ENCODE measurements around the gene SLC1A4. TPM values are rescaled to one million over a fixed set of nuclear protein-coding genes. Genes with fewer than 3 reads are reported as not detected.
A peak's percentile ranks its signal among the peaks of the same experiment; 100 is the strongest.
"Not testable (repeated sequence)": the region's sequence is repeated elsewhere in the genome, so short reads cannot be mapped to it uniquely, and the experiment has no call there.

The SLC1A4 gene
- total RNA-seq, 2 donors from 2014 or later, result 21.2 to 33.2 TPM

DNA sequence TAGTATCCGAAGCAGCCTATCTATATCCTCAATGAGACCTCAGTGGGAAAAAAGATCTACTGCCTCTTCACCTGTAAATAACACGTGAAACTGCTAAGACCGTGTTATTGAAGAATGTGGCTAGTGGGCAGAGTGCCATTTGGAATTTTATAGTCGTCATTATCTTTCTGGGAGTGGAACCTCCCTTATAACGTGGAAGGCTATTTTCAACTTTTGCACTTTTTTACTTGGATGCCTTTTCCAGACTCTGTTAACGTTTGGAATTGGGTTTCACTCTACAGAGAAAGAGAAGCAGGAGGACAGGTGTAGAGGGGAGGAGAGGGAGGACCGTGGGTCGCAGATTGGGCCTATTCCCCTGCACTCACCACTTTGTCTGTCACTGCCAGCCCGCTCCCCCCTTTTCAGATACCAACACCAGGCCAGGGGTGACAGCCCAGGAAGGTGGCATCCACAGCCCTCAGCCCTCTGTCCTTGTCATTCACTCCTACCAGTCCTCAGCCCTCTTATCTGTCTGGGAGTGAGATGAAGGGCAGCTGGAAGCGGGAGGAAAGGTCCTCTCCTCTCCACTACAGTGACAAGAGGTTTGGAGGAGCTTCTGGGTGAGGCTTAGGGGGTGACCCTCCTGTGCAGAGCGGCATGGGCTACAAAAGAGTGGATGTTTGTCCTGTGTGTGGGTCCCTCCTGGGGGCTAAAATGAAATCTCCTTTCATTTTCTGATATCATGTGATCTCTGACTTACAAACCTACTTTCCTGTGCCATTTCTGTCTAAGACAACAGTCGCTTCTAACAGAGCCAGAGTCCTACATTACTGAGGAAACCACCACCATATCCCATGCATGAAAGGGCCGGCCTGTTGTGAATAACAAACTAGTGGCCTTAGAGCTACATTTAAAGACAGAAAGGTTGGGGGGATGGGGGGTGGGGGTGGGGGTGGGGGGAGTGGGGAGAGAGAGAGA is 43.1 kb downstream of the SLC1A4 start:
- no peak for DNase-seq (ENCODE audit: low spot score)
- H3K9me3 ChIP-seq, result no peaks in the 10 kb centered on the region
- H3K27me3 ChIP-seq (replicated peaks; ENCODE audit: insufficient read depth), result no peaks in the 10 kb centered on the region
- peak overlapping the region in 1 of 2 donors; percentile 8 for H3K27ac ChIP-seq
- peak overlapping the region in 1 of 2 donors; percentile 4 for H3K4me3 ChIP-seq
- intact Hi-C loops (cut with DNase I), result no loop called here
- TF ChIP-seq POLR2A (IDR thresholded peaks at IDR 0.05) (no peak), POLR2AphosphoS5 (IDR thresholded peaks at IDR 0.05) (no peak), CTCF (IDR thresholded peaks at IDR 0.05) (no peak)
- peaks cover 5% of the 10 kb centered on the region for H3K4me1 ChIP-seq (replicated peaks)
- WGBS, result 38% methylated on average over 13 of the region's 13 CpGs
- no peaks in the 10 kb centered on the region for H3K36me3 ChIP-seq

DNA sequence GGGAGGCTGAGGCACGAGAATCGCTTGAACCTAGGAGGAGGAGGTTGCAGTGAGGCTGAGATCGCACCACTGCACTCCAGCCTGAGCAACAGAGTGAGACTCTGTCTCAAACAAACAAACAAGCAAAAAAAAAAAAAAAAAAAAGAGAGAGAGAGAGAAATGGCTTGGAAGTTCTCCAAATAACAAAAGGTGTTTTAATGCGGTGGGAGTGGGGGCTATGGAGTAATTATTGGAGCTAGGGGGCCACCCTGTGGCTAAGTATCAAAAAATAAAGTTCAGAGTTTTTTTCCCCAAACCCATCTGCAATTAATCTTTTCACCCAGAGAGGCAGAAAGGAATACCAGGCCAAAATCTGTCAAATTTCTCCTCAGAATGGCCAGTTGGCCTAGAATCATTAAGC is 44.0 kb downstream of the SLC1A4 start:
- Histone ChIP-seq H3K4me3 (no peak overlapping the region), H3K9me3 (no peaks in the 10 kb centered on the region), H3K4me1 (replicated peaks) (peaks cover 5% of the 10 kb centered on the region), H3K36me3 (no peaks in the 10 kb centered on the region), H3K27ac (no peak overlapping the region), H3K27me3 (replicated peaks; ENCODE audit: insufficient read depth) (no peaks in the 10 kb centered on the region)
- TF ChIP-seq CTCF (IDR thresholded peaks at IDR 0.05) (no peak), POLR2AphosphoS5 (IDR thresholded peaks at IDR 0.05) (no peak), POLR2A (IDR thresholded peaks at IDR 0.05) (no peak)
- no peak for DNase-seq (ENCODE audit: low spot score)
- intact Hi-C loops (cut with DNase I), result no loop called here
- 86% methylated on average over 4 of the region's 4 CpGs for WGBS

DNA sequence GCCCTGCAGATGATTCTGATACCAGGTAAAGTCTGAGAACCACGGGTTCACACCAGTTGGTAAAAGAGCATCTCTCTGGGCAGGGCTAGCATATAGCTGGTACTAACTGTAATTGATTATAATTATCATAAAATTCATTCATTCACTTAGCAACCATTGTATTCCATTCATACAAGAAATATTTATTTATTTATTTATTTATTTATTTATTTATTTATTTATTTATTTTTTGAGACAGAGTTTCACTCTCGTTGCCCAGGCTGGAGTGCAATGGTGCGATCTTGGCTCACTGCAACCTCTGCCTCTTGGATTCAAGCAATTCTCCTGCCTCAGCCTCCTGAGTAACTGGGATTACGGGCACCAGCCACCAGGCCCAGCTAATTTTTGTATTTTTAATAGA is 44.5 kb downstream of the SLC1A4 start:
- H3K4me1 ChIP-seq (replicated peaks); H3K36me3 ChIP-seq; intact Hi-C loops (cut with DNase I); H3K27me3 ChIP-seq (replicated peaks; ENCODE audit: insufficient read depth); H3K4me3 ChIP-seq; H3K27ac ChIP-seq; H3K9me3 ChIP-seq; DNase-seq (ENCODE audit: low spot score): not testable (repeated sequence)
- WGBS, result 95% methylated on average over 4 of the region's 4 CpGs

DNA sequence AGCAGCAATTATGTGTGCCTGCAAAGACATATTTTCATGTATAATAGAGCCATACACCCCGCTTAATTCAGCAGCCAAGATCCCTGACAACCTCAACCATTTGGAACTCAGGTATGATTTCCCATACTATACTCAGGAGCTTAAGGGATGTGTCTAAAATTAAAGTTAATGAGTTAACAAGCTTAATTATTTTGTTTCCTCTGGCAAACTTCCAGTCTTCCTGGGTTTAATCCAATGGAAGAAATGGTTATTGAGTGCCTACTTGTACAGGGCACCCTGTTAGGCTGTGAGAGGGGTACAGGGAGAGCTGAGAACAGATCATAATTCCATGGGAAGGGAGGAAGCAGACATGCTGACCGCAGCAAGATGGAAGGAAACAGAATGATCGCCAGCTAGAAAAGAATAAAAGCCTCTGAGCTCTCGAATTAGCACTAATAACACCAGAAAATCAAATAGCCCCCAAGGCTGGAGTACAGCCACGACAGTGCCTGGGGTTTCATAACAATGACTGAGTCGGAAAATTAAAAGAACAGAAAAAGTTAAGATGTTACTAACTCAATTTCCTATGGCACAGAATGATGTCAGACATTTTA is 46.2 kb downstream of the SLC1A4 start:
- WGBS, result 81% methylated on average over 6 of the region's 6 CpGs
- H3K4me3 ChIP-seq, result no peak overlapping the region
- H3K36me3 ChIP-seq, result no peaks in the 10 kb centered on the region
- H3K27me3 ChIP-seq (replicated peaks; ENCODE audit: insufficient read depth), result no peaks in the 10 kb centered on the region
- H3K4me1 ChIP-seq (replicated peaks), result peaks cover 5% of the 10 kb centered on the region
- intact Hi-C loops (cut with DNase I), result no loop called here
- H3K27ac ChIP-seq, result no peak overlapping the region
- TF ChIP-seq POLR2A (IDR thresholded peaks at IDR 0.05) (no peak), CTCF (IDR thresholded peaks at IDR 0.05) (no peak), POLR2AphosphoS5 (IDR thresholded peaks at IDR 0.05) (no peak)
- DNase-seq (ENCODE audit: low spot score), result no peak
- no peaks in the 10 kb centered on the region for H3K9me3 ChIP-seq

DNA sequence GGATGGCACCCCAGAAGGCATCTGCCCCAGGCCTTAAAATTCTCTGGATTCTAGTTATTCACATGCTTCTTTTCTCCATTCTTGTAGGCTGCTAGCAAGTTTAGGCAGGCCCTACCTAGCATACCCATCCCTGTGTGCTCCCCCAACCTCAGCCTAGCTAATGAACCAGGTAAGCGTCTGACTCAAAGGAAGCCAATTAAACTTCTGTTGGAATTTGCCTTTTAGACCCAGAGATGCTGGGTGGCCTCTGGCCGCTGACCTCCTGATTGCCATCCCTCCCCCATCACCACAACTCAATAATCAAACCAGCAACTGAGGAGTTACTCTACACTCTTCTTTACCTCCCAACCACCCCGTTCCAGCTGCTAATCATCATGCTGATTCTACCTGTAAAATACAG is 48.0 kb downstream of the SLC1A4 start:
- TF ChIP-seq POLR2AphosphoS5 (IDR thresholded peaks at IDR 0.05), result no peak
- TF ChIP-seq CTCF (IDR thresholded peaks at IDR 0.05), result no peak
- TF ChIP-seq POLR2A (IDR thresholded peaks at IDR 0.05), result no peak
- Histone ChIP-seq H3K4me3 (no peak overlapping the region), H3K36me3 (no peaks in the 10 kb centered on the region), H3K27ac (no peak overlapping the region), H3K27me3 (replicated peaks; ENCODE audit: insufficient read depth) (no peaks in the 10 kb centered on the region), H3K4me1 (replicated peaks) (peaks cover 3% of the 10 kb centered on the region), H3K9me3 (no peaks in the 10 kb centered on the region)
- WGBS, result 71% methylated on average over 3 of the region's 3 CpGs
- DNase-seq (ENCODE audit: low spot score), result no peak
- intact Hi-C loops (cut with DNase I), result no loop called here

Measured in prostate gland (tissue), 2 donors.